Measurements from ENCODE around the gene SYS1.
A peak's percentile ranks its signal among the peaks of the same experiment; 100 is the strongest.

Gene SYS1

DNA sequence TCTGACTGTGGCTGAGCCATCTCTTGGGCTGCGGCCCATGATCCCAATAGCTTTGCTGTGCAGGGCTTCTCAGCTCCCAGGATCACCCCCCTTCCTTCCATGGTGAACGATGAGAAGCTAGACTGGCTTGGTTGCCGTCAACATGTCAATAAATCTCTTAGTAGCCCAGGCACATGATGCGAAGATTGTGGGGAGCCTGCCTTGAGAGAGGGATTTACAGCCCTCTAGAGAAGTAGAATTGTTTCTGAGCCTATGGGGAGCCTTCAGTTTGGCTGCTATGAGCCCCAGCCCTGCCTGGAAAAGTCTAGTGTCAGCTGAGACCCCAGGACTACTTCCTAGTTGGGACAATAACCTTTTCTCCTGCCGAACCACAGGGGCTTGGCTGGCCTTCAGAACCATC is 49.7 kb downstream of the SYS1 start:
- H3K9ac ChIP-seq (ENCODE audit: low read depth, low read length) = no peak overlapping the region
- H3K4me2 ChIP-seq (ENCODE audit: low read length) = no peak overlapping the region
- no peak overlapping the region for H3K4me3 ChIP-seq (ENCODE audit: low read length)
- peaks cover 15% of the 10 kb centered on the region for H3K4me1 ChIP-seq (ENCODE audit: control insufficient read depth, insufficient read depth, low read length)
- no peaks in the 10 kb centered on the region for H3K27me3 ChIP-seq (ENCODE audit: control insufficient read depth, insufficient read depth, low read length)
- H3K36me3 ChIP-seq (ENCODE audit: insufficient read depth, low read length) = no peaks in the 10 kb centered on the region
- H3K9me3 ChIP-seq (replicated peaks; ENCODE audit: low read length) = no peaks in the 10 kb centered on the region

DNA sequence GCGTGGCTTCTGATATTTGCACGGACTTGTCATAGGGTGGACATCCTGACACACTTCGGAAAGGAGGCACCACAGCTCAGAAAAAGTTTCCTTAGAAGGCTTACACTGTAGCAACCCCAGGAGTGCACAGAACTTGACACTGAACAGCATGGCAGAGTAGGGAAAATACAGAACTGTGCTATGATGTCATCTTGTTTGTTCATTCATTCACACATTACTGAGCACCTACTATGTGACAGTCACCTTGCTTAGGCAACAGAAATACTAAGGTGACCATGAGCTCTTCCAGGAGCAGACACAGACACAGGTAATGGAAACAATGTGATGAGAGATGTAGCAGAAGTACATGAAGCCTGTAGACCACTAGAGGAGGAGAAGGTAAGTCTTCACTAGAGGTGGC is 50.5 kb downstream of the SYS1 start:
- no peaks in the 10 kb centered on the region for H3K9me3 ChIP-seq (replicated peaks; ENCODE audit: low read length)
- no peak overlapping the region for H3K9ac ChIP-seq (ENCODE audit: low read depth, low read length)
- H3K4me2 ChIP-seq (ENCODE audit: low read length) = no peak overlapping the region
- no peaks in the 10 kb centered on the region for H3K27me3 ChIP-seq (ENCODE audit: control insufficient read depth, insufficient read depth, low read length)
- peaks cover 18% of the 10 kb centered on the region for H3K4me1 ChIP-seq (ENCODE audit: control insufficient read depth, insufficient read depth, low read length)
- peaks cover 4% of the 10 kb centered on the region for H3K36me3 ChIP-seq (ENCODE audit: insufficient read depth, low read length)
- no peak overlapping the region for H3K4me3 ChIP-seq (ENCODE audit: low read length)

DNA sequence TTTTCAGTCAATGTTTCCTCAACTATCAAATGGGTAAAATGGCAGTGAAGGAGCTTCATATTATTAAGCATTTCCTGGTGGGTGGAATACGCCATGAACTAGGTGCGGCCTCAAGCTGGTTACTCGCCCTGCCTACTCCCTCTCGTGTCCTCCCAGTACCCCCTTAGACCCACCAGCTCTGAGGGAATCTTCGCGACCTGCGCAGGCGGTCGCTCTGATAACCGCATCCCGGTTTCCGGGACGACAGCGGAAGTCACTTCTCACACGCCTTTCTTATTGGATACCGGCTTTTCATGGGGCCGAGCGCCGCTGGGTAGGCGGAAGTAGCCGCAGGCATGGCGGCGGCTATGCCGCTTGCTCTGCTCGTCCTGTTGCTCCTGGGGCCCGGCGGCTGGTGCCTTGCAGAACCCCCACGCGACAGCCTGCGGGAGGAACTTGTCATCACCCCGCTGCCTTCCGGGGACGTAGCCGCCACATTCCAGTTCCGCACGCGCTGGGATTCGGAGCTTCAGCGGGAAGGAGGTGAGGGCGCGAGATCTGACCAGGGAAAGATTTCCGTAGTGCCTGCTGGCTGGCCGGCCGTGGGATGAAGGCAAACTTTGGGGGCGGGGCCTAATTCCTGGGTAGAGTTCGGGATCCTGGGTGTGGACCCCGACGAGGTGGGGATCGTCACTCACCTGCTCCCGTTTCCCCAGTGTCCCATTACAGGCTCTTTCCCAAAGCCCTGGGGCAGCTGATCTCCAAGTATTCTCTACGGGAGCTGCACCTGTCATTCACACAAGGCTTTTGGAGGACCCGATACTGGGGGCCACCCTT is 53.1 kb downstream of the SYS1 start, which contains the start of gene PIGT:
Gene PIGT, plus strand, starts transcription at position 320 of the 816 bp plus-strand sequence. Its CDS starts 16 bp downstream, at position 336.
- H3K9ac ChIP-seq (ENCODE audit: low read depth, low read length) = peak within 1 kb of the TSS; percentile 93
- no peaks in the 10 kb centered on the region for H3K9me3 ChIP-seq (replicated peaks; ENCODE audit: low read length)
- peaks cover 34% of the 10 kb centered on the region for H3K4me1 ChIP-seq (ENCODE audit: control insufficient read depth, insufficient read depth, low read length)
- H3K4me3 ChIP-seq (ENCODE audit: low read length) = peak within 1 kb of the TSS; percentile 93
- H3K4me2 ChIP-seq (ENCODE audit: low read length) = peak within 1 kb of the TSS; percentile 88
- H3K27me3 ChIP-seq (ENCODE audit: control insufficient read depth, insufficient read depth, low read length) = no peaks in the 10 kb centered on the region
- peaks cover 17% of the 10 kb centered on the region for H3K36me3 ChIP-seq (ENCODE audit: insufficient read depth, low read length)

DNA sequence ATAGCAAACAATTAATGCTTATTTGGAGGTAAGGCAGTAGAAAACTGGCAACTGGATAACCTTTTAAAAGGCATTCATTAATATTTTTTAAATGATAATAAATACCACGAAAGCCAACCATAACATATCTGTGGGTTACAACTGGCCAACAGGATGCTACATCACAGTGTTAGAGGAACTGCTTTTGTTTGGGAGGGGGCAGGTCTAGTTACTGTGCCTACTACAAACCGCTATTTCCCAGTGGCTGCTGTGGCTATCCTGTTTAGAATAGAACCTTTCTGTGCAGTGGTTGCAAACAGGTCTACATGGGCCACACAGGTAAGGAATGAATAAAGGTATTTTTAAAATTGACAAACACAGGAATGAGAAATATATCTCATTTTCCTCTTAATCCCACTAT is 54.0 kb downstream of the SYS1 start:
- no peaks in the 10 kb centered on the region for H3K27me3 ChIP-seq (ENCODE audit: control insufficient read depth, insufficient read depth, low read length)
- H3K9ac ChIP-seq (ENCODE audit: low read depth, low read length) = peak overlapping the region; percentile 93
- peak overlapping the region; percentile 93 for H3K4me3 ChIP-seq (ENCODE audit: low read length)
- H3K36me3 ChIP-seq (ENCODE audit: insufficient read depth, low read length) = peaks cover 24% of the 10 kb centered on the region
- no peaks in the 10 kb centered on the region for H3K9me3 ChIP-seq (replicated peaks; ENCODE audit: low read length)
- H3K4me1 ChIP-seq (ENCODE audit: control insufficient read depth, insufficient read depth, low read length) = peaks cover 34% of the 10 kb centered on the region
- H3K4me2 ChIP-seq (ENCODE audit: low read length) = peak overlapping the region; percentile 88

Data from skeletal muscle satellite cell (primary cell).